ENCODE measurements around the gene CARNS1.

Gene CARNS1

GRCh38 chr11:67445515-67445914, 30.0 kb downstream of the CARNS1 start:
- DNase-seq = no peak

- DNase-seq = no peak
Observed at GRCh38 chr11:67448220-67448609, 32.7 kb downstream of the CARNS1 start.

- no peak for DNase-seq
Observed at GRCh38 chr11:67449116-67449844, 33.8 kb downstream of the CARNS1 start.

- no peak for DNase-seq
Observed at GRCh38 chr11:67450796-67451657, 35.5 kb downstream of the CARNS1 start.

GRCh38 chr11:67451658-67451976, 36.1 kb downstream of the CARNS1 start:
- DNase-seq = no peak

- no peak for DNase-seq
Observed at GRCh38 chr11:67452141-67452952, 36.9 kb downstream of the CARNS1 start, which contains the start of gene GPR152. GPR152 (minus strand) TSS chr11:67452729; CDS start chr11:67452724, 5 bp downstream.

- DNase-seq = no peak
Observed at GRCh38 chr11:67453816-67454732, 38.6 kb downstream of the CARNS1 start.

GRCh38 chr11:67455054-67455453, 39.6 kb downstream of the CARNS1 start, which contains the start of gene CABP4:
CABP4 (plus strand) TSS chr11:67455354; CDS start chr11:67455424, 70 bp downstream.
- no peak for DNase-seq

GRCh38 chr11:67456068-67456705, 40.7 kb downstream of the CARNS1 start:
- DNase-seq = no peak

- DNase-seq = no peak
Observed at GRCh38 chr11:67457453-67457852, 42.0 kb downstream of the CARNS1 start.

GRCh38 chr11:67458266-67458665, 42.8 kb downstream of the CARNS1 start:
- DNase-seq = no peak

GRCh38 chr11:67463186-67463585, 47.7 kb downstream of the CARNS1 start:
- DNase-seq = no peak

GRCh38 chr11:67463680-67464410, 48.4 kb downstream of the CARNS1 start:
- peak; percentile 39 for DNase-seq

GRCh38 chr11:67464411-67465188, 49.1 kb downstream of the CARNS1 start:
- DNase-seq = peak; percentile 95

GRCh38 chr11:67465189-67465510, 49.7 kb downstream of the CARNS1 start:
- DNase-seq = peak; percentile 22

GRCh38 chr11:67465530-67465929, 50.1 kb downstream of the CARNS1 start:
- DNase-seq = peak; percentile 47

GRCh38 chr11:67466367-67466766, 50.9 kb downstream of the CARNS1 start:
- DNase-seq = no peak

GRCh38 chr11:67466962-67467771, 51.7 kb downstream of the CARNS1 start:
- no peak for DNase-seq

GRCh38 chr11:67468056-67468455, 52.6 kb downstream of the CARNS1 start:
- no peak for DNase-seq

Measured in hematopoietic multipotent progenitor cell treated with erythropoietin and hydrocortisone succinate and interleukin-3 and kit ligand, for 6 days (in vitro differentiated cells).